WI38 (cell line): Measurements from ENCODE around the gene ZNF607.
A peak's percentile ranks its signal among the peaks of the same experiment; 100 is the strongest.

Source experiments
- H3K4me3 ChIP-seq: 2 replicates; pipeline ENCODE4 v1.5.1; 2011; ENCODE audit warnings: low read depth, mild to moderate bottlenecking, control low read depth, low read length
- CTCF ChIP-seq: IDR thresholded peaks from 2 replicates; pipeline ENCODE4 v1.5.1; 2012; ENCODE audit warnings: low read depth, mild to moderate bottlenecking, control low read depth, low read length

The ZNF607 gene

DNA sequence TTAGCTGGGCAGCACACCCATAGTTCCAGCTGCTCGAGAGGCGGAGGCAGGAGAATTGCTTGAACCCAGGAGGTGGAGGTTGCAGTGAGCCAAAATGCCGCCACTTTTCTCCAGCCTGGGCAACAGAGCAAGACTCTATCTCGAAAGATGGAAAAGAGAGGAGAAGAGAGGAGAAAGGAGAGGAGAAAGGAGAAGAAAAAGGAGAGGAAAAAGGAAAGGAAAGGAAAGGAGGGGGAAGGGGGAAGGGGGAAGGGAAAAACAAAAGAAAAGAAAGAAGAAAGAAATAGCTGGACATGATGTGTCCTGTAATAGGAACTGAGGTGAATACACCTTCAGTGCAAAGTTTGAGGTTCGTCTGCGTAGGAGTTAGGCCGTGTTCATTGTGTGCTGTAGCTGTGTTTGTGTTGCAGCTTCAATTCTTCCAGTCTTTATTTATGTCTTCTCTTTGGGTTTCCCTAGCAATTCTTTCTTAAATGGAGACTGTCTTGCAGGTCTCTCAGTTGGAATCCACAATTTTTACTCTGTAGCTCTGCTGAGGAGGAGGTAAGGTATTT lies 13.4 kb downstream of the ZNF607 start:
- no peak for TF ChIP-seq CTCF
- no peak overlapping the region for H3K4me3 ChIP-seq

DNA sequence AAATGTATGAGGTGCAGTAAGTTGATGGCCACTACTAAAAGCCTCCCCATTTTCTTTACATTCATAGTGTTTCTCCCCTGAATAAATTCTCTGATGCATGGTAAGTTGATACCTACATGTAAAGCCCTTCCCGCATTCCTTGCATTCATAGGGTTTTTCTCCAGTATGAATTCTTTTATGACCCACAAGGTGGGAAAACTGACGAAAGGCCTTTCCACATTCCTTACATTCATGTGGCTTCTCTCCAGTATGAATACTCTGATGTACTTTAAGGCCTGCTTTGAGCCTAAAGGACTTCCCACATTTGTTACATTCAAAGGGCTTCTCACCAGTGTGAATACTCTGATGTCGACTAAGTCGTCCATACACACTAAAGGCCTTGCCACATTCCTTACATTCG lies 20.5 kb downstream of the ZNF607 start:
- H3K4me3 ChIP-seq = no peak overlapping the region
- TF ChIP-seq CTCF = no peak

DNA sequence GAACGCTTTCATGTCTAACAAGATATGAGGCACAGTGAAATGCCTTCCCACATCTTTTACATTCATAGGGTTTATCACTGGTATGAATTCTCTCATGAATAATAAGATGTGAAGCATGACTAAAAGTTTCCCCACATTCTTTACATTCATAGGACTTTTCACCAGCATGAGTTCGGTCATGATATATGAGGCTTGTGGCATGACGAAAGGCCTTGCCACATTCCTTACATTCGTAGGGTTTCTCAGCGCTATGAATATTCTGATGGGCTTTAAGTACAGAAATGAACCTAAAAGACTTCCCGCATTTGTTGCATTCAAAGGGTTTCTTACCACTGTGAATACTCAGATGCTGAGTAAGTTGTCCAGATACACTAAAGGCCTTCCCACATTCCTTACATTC lies 21.3 kb downstream of the ZNF607 start:
- no peak for TF ChIP-seq CTCF
- no peak overlapping the region for H3K4me3 ChIP-seq

DNA sequence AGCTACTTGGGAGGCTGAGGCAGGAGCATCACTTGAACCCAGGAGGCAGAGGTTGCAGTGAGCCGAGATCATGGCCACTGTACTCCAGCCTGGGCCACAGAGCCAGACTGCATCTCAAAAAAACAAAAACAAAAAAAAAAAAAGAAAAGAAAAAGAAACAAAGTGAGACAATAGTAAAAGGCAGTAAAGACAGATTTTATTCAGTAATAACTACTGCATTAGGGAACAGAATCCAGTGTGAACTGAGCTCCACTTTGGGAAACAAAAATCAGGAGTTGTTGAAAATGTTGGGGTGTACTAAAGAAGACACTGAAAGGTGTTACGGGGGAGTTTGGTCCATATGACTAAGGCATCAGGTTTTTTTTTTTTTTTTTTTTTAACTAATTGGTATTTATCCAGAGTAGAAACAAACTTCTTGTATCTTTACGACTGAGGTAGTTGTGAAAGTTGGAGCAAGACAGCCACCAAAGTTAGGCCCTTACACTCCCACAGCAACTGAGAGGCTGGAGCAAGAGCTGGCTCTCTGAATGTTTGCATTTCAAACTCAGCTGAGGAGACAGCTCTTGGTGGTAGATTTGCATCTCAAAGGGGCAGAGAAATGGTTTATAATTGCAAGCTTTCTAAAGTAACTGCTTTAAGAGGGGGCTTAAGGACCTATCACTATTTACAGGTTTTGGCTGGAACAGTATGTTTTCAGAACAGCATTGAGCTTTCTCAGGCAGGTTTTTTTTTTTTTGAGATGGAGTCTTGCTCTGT lies 24.2 kb downstream of the ZNF607 start:
- no peak overlapping the region for H3K4me3 ChIP-seq
- no peak for TF ChIP-seq CTCF

GRCh38 chr19:37692956-37693620 lies 26.5 kb downstream of the ZNF607 start:
- no peak overlapping the region for H3K4me3 ChIP-seq
- TF ChIP-seq CTCF = no peak

- H3K4me3 ChIP-seq = peak overlapping the region; percentile 56
- TF ChIP-seq CTCF = no peak
Measured at GRCh38 chr19:37691881-37692504, 27.6 kb downstream of the ZNF607 start.

DNA sequence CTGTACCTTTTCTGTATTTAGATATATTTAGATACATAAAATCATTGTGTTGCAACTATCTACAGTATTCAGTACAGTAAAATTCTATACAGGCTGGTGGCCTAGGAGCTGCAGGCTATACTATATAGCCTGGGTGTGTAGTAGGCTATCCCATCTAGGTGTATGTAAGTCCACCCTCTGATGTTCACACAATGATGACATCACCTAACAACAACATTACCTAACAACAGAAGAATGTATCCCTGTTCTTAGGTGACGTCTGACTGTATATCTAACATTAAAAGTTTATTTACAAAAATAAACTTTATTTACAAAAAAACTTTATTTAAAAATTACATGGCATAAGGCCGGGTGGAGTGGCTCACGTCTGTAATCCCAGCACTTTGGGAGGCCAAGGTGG lies 36.0 kb downstream of the ZNF607 start:
- H3K4me3 ChIP-seq = no peak overlapping the region
- TF ChIP-seq CTCF = no peak
